PFSK-1 (cell line): ENCODE data around the gene XYLT1.

ENCODE experiments used
- FOXP2 ChIP-seq: optimal IDR thresholded peaks from 2 replicates; pipeline ENCODE3; 2011; ENCODE audit warnings: borderline replicate concordance, control low read depth, inconsistent platforms; ENCODE audit not compliant: insufficient read depth; ENCODE audit errors: extremely low read length, extremely low read depth
- POLR2AphosphoS5 ChIP-seq: IDR thresholded peaks from 2 replicates; pipeline ENCODE4 v1.6.1; 2012; ENCODE audit warnings: low read depth, mild to moderate bottlenecking, control low read depth, low read length, moderate library complexity
- SIN3A ChIP-seq: IDR thresholded peaks from 2 replicates; pipeline ENCODE4 v1.6.1; 2012; ENCODE audit warnings: mild to moderate bottlenecking, low read length, moderate library complexity, borderline replicate concordance; ENCODE audit not compliant: insufficient read depth

DNA sequence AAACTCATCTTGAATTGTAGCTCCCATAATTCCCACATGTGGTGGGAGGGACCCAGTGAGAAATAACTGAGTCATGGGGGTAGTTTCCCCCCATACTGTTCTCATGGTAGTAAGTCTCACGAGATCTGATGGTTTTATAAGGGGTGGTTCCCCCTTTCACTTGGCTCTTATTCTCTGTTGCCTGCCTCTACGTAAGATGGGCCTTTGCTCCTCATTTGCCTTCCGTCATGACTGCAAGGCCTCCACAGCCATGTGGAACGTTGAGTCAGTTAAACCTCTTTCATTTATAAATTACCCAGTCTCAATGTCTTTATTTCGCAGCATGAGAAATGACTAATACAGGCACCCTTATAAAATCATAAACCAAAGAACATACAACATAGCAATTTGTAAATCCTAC, 79.0 kb downstream of the XYLT1 start:
- TF ChIP-seq POLR2AphosphoS5 (no peak), FOXP2 (no peak), SIN3A (no peak)
